HepG2 (cell line): ENCODE measurements around the gene CCDC183. TPM values are rescaled to one million over a fixed set of nuclear protein-coding genes. Genes with fewer than 3 reads are reported as not detected.
"Not testable (repeated sequence)": the region's sequence is repeated elsewhere in the genome, so short reads cannot be mapped to it uniquely, and the experiment has no call there.

Experiments used
- ZBTB40 ChIP-seq, 2 experiments: fragments of 450-650 bp in 1 of 2; sonication (generic) in 1 of 2; formaldehyde crosslinking in 1 of 2; IDR thresholded peaks; 2 replicates each; pipeline versions ENCODE4 v1.6.1 to v1.8.0; 2016 to 2022; ENCODE audit warnings: antibody characterized with exemption in 1 of 2, mild to moderate bottlenecking in 1 of 2, missing genetic modification reagents in 1 of 2
- polyA plus RNA-seq, 8 experiments: library from polyadenylated mRNA; depleted of rRNA in 3 of 8; stranded (reverse) in 7 of 8; unstranded in 1 of 8; fragments of >200 nt; fragmentation: Illumina TruSeq in 4 of 8; extraction: Trizol in 4 of 8; gene quantifications; 2 replicates each; pipeline versions ENCODE4 v1.2.1 to v1.2.3, GENCODE V29; 2011 to 2016; ENCODE audit warnings: low read depth in 4 of 8, missing spikeins in 1 of 8, mixed read lengths in 1 of 8; ENCODE audit not compliant: insufficient read depth in 1 of 8
- total RNA-seq, 5 experiments: library from RNA; depleted of rRNA; stranded (reverse); fragments of >200 nt; fragmentation: Illumina TruSeq; extraction: Trizol; gene quantifications; 2 replicates each; pipeline ENCODE4 v1.2.3, GENCODE V29; 2016; ENCODE audit warnings: low read depth in 1 of 5

CCDC183 gene
- total and polyA plus RNA-seq, 2 of the 13 experiments (the other 11 are each of a cell fraction or from before 2014, with no cell fraction given), result 5.0 to 66.4 TPM

GRCh38 chr9:136841646-136842379 lies 45.7 kb downstream of the CCDC183 start (continued):
- TF ChIP-seq ZBTB40 (IDR thresholded peaks at IDR 0.05), result not testable (repeated sequence)
- TF ChIP-seq ZBTB40 (CRISPR knock-in tag; IDR thresholded peaks at IDR 0.05), result 0 out of 2 replicates have a peak, but pooled peaks have one; percentile 22
